ENCODE data around the gene TICAM1.
"Not testable (repeated sequence)": the region's sequence is repeated elsewhere in the genome, so short reads cannot be mapped to it uniquely, and the experiment has no call there.

TICAM1 gene

DNA sequence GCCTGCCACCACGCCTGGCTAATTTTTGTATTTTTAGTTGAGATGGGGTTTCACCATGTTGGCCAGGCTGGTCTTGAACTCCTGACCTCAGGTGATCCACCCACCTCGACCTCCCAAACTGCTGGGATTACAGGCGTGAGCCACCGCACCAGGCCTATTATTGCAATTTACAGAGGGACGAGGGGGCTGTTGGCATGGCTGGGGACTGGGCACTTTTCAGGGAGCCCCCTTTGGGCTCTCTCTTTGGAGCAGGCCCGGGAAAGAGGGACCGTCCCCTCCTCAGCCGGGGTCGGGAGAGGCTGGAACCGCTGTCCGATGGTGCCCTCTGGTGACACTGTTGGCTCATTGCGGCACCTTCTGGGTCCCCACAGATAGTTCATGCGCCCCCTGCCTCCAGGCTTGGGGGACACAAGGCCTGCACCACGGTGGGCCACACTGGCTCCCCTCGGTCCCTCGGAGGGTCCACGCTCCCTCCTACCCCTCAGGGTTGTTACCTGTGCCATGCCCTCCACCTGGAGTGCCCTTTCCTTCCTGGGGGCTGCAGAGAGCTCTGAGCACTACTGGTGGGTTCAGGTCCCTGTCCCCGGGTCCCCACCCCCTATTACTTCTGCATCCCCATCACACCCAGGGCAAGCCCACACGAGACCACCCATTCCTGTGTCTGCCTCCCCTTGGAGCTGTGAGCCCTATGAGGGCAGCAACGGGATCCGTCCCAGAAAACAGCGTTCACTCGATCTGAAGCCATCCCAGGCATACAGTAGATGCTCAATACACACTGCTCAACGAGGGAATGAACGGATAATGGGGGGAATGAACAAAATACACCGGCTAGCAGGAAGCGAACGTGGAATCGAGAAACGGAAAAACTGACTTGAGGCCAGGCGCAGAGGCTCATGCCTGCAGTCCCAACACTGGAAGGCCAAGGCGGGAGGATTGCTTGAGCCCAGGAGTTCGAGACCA, 27.5 kb downstream of the TICAM1 start:
- no peak for DNase-seq (ENCODE audit: low spot score)

DNA sequence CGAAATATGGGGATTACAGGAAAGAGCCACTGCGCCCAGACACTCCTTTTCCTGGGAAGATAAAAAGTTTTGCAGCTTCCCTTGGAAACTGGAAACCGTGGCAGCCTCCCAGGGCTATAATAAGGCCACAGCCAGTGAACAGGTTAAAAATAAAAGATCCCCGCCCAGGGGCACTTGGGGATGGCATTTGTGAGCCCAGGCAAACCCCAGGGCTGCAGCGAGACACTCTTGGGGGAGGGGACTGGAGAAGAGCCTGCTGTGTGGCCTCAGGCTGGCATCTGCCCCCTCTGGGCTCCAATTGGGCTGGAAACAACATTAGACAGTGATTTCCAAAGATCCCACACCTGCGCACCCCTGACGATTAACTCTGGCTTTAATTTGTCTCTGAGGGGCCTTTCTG, 28.8 kb downstream of the TICAM1 start:
- no peak for DNase-seq (ENCODE audit: low spot score)

DNA sequence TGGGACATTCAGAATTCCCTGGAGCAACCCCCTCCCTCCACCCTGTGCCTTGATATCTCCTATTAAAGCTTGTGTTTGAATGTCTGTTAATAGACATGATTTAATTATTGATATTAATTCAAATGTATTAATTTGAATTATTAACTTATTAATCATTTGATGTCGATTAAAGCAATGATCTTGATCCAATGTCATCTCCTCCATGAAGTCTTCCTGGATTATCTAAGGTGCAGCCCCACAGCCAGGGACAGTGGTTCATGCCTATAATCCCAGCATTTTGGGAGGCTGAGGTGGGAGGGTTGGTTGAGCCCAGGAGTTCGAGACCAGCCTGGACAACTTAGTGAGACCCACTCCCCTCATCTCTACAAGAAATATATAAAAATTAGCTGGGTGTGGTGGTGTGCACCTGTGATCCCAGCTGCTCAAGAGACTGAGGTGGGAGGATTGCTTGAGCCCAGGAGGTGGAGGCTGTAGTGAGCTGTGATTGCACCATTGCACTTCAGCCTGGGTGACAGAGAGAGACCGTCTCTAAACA, 30.4 kb downstream of the TICAM1 start:
- DNase-seq (ENCODE audit: low spot score) = no peak

DNA sequence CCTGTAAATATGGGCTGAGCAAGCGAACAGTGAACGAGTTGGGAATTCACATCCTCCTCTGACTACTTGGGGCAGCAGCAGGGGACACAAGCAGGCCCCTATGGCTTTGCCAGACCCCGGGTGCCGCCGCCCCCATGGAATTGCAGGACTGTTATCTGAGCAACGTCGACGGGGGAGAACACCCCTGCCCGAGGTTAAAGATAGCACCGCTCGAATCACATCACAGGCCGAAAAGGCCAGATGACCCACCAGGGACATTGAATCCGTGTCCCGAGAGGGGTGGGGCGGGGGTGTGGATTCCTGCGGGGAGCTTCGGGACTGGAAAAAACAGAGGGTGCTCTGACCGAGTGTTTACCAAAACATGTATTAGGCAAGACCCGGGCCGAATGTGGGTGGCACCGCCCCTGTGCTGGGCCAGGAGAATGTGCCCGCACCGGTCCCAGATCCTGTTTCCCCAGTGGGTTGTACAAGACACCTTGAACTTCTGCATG, 30.9 kb downstream of the TICAM1 start:
- no peak for DNase-seq (ENCODE audit: low spot score)

DNA sequence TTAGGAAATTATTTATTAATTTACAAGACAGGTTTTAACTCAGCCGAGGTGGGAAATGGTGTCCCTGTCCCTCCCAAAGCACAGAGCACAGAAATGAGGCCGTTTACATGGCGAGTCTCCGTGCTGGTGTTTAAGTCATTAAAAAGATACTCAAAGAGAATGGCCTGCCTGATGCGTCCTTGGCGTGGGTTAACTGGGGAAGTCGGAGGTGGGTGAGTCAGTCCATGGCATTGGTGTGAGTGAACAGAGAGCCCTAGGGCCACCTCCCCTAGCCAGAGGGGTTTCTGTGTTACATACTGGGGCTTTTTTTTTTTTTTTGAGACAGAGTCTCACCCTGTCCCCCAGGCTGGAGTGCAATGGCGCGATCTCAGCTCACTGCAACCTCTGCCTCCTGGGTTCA, 36.1 kb downstream of the TICAM1 start:
- no peak for DNase-seq (ENCODE audit: low spot score)

DNA sequence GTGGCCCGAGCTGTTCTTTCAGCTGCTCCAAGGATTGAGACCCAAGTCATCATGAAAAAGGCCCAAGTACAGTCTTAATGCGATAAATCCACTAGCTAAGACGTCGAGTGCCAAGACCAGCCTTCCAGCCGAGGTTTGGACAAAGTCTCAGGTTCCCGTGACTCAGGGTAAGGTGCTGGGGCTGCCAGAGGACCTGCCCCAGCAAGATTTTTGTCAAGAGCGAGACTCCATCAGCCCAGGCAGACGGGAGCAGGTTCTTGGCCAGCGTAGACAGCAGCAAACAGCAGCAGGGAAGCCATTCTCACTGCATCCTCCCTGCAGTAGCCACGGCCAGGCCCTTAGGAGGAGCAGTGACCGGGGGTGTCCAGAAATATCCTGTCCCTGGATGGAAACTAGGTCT, 36.5 kb downstream of the TICAM1 start:
- no peak for DNase-seq (ENCODE audit: low spot score)

DNA sequence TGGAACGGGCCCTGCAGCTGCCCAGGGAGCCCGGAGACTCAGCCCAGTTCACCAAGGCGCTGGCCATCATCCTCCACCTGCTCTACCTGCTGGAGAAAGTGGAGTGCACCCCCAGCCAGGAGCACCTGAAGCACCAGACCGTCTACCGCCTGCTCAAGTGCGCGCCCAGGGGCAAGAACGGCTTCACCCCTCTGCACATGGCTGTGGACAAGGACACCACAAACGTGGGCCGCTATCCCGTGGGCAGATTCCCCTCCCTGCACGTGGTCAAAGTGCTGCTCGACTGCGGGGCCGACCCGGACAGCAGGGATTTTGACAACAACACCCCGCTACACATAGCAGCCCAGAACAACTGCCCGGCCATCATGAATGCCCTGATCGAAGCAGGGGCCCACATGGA, 38.2 kb downstream of the TICAM1 start:
- DNase-seq (ENCODE audit: low spot score) = not testable (repeated sequence)

DNA sequence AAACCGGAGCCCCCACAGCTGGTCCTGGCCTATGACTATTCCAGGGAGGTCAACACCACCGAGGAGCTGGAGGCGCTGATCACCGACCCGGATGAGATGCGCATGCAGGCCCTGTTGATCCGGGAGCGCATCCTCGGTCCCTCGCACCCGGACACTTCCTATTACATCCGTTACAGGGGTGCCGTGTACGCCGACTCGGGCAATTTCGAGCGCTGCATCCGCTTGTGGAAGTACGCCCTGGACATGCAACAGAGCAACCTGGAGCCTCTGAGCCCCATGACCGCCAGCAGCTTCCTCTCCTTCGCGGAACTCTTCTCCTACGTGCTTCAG, 38.7 kb downstream of the TICAM1 start:
- DNase-seq (ENCODE audit: low spot score) = not testable (repeated sequence)

DNA sequence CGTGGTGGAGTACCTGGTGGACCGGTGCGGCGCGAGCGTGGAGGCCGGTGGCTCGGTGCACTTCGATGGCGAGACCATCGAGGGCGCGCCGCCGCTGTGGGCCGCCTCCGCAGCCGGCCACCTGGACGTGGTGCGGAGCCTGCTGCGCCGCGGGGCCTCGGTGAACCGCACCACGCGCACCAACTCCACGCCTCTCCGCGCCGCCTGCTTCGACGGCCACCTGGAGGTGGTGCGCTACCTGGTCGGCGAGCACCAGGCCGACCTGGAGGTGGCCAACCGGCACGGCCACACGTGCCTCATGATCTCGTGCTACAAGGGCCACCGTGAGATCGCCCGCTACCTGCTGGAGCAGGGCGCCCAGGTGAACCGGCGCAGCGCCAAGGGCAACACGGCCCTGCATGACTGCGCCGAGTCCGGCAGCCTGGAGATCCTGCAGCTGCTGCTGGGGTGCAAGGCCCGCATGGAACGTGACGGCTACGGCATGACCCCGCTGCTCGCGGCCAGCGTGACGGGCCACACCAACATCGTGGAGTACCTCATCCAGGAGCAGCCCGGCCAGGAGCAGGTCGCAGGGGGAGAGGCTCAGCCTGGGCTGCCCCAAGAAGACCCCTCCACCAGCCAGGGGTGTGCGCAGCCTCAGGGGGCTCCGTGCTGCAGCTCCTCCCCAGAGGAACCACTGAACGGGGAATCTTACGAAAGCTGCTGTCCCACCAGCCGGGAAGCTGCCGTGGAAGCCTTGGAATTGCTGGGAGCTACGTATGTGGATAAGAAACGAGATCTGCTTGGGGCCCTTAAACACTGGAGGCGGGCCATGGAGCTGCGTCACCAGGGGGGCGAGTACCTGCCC, 39.3 kb downstream of the TICAM1 start:
- not testable (repeated sequence) for DNase-seq (ENCODE audit: low spot score)

DNA sequence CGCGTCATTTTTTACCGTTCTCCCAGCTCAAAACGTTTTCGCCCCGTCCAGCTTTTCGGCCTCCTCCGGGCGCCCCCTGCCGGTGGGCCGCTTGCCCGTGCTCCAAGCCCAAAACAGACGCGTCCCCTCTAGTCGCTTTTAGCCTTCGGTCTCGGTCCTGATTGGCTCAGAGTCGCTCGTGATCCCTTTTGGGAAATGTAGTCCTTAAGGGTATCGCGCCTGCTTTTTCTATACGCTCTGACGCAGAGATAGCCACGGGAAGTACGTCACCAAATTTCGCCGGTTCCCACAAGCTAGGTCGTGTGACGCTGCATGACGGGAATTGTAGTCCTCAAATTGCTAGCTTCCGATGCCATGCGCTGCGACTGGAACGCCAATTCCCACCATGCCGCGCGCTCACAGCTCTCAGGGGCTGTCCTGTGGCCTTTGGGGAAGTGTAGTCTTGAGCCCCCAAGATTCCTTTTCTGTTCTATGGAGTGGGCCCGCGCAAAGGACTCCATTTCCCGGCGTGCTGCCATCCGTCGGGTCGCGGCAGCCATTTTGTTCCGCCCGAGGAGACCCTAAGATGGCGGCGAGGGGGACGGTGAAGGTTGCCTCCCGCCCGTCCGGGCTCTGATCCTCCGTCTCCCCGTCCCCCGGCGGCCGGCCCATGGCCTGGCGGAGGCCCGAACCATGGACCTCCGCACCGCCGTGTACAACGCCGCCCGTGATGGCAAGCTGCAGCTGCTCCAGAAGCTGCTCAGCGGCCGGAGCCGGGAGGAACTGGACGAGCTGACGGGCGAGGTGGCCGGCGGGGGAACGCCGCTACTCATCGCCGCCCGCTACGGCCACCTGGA, 40.1 kb downstream of the TICAM1 start, which contains the start of gene FEM1A:
FEM1A (plus strand) TSS at position 552 of the 836 bp plus-strand sequence; CDS start at position 673, 121 bp downstream.
- peak; percentile 98 for DNase-seq (ENCODE audit: low spot score)

DNA sequence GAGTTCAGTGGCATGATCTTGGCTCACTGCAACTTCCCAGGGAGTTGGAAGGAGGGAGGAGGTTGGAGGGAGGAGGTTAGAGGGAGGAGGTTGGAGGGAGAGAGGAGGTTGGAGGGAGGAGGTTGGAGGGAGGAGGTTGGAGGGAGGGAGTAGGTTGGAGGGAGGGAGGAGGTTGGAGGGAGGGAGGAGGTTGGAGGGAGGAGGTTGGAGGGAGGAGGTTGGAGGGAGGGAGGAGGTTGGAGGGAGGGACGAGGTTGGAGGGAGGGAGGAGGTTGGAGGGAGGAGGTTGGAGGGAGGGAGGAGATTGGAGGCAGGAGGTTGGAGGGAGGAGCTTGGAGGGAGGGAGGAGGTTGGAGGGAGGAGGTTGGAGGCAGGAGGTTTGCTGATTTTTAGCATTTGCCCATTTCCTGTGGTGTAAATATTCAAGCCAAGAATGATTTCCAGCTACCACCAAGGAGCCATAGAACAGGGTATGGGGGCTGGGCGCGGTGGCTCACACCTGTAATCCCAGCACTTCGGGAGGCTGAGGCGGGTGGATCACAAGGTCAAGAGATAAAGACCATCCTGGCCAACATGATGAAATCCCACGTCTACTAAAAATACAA, 45.0 kb downstream of the TICAM1 start:
- not testable (repeated sequence) for DNase-seq (ENCODE audit: low spot score)

DNA sequence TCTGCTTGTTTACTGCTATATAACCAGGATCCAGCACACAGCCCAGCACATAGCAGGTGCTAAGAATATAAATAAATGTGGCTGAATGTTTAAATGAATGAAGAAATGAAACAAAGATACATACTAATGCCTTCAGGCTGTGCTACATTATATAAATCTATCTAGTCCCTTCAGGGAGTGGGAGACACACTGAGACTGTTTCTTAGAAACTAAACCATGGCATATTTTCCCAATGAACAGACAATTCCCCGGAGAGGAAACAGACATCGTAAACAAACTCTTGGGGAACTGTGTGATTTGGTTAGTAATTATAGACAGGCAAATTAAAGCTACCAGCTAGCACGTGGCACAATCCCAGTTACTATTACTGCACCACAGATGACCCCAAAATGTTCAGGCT, 49.7 kb downstream of the TICAM1 start:
- no peak for DNase-seq (ENCODE audit: low spot score)

DNA sequence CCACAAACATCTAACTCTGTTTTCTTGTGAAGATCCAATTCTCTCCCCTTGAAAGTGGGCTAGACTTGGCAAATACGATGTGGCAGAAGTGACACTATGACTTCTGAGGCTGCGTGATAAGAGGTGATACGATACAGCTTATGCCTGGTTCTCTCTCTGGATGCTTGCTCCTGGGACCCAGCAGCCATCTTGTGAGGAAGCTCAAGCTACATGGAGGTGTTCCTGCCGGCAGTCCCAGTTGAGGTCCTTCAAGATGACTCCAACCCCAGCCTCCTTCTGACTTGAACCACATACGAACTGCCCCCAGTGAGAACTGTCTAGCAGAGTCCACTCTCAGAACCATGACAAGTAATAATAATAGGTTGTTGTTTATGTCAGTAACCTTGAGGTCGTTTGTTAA, 50.7 kb downstream of the TICAM1 start:
- DNase-seq (ENCODE audit: low spot score) = no peak

DNA sequence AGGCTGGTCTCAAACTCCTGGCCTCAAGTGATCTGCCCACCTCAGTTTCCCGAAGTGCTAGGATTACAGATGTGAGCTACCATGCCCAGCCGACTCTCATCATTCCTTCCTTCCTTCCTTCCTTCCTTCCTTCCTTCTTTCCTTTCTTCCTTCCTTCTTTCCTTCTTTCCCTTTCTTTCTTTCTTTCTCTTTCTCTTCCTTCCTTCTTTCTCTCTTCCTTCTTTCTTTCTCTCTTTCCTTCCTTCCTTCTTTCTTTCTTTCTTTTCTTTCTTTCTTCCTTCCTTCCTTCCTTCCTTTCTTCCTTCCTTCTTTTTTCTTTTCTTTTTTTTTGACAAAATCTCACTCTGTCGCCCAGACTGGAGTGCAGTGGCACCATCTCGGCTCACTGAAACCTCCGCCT, 53.4 kb downstream of the TICAM1 start:
- DNase-seq (ENCODE audit: low spot score) = not testable (repeated sequence)

DNA sequence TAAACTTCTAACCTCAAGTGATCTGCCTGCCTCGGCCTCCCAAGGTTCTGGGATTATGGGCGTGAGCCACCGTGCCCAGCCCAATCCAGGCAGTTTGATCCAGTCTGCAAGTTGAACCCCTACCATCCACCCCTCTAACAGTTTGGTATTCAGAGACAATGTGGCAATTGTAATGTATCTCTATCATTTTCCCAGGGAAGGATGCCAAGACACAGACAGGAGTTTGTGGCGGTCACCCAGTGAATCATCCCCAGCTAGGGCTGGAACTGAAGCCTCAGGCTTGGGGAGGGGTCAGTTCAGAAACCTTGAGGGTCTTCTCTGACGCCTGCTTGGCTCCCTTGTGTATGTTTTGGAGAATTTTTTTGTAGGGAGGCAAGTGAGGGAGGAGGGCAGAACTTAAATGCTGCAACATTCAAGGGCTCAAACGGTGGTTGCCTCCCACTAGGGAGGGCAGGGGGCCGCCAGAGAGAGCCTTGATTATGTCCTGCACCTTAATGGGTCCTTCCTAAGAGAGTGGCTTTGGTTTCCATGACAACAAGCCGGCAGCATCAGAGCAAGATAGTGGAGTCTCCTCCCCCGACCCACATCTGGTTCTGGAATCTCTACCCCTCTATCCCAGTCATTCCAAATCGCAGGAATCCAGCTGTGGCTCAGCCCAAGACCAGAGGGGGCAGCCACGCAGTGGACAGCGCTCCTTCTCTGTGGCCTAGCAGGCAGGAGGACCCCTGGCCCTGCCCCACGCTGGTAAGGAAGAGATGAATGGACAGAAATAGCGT, 54.9 kb downstream of the TICAM1 start:
- peak; percentile 68 for DNase-seq (ENCODE audit: low spot score)

DNA sequence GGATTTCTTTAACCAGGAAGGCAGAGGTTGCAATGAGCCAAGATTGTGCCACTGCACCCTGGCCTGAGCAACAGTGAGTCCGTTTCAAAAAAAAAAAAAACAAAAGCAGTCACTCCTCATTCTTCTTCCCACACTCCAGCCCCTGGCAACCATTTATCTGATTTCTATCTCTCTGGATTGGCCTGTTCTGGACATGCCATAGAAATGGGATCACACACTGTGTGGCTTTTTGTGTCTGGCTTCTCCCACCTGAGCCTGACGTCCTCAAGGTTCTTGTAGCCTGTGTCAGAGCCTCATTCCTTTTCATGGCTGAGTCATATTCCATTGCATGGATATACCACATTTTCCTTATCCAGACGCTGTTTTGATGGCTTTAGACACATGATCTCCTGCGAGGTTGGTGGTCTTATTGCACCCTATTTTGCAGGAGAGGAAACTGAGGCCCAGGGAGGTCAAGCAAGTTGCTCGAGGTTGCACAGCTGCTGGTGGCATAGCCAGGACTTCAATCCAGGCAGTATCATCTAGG, 55.8 kb downstream of the TICAM1 start:
- no peak for DNase-seq (ENCODE audit: low spot score)

DNA sequence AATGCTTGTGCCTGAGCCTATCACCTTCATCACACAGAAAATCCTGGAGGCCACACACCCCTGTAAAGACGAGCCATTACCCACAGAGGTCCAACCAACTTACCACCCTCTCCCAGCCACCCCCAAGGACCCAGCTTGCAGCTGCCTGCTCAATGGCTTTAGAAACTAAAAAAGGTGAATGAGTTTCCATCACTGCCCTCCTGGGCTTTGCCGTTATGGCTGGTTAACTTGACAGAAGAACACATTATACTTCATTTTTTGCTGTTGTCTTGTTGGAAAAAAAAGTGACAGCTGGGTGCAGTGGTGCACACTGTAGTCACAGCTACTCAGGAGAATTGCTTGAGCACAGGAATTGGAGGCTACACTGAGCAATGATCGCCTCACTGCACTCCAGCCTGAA, 57.4 kb downstream of the TICAM1 start:
- no peak for DNase-seq (ENCODE audit: low spot score)

DNA sequence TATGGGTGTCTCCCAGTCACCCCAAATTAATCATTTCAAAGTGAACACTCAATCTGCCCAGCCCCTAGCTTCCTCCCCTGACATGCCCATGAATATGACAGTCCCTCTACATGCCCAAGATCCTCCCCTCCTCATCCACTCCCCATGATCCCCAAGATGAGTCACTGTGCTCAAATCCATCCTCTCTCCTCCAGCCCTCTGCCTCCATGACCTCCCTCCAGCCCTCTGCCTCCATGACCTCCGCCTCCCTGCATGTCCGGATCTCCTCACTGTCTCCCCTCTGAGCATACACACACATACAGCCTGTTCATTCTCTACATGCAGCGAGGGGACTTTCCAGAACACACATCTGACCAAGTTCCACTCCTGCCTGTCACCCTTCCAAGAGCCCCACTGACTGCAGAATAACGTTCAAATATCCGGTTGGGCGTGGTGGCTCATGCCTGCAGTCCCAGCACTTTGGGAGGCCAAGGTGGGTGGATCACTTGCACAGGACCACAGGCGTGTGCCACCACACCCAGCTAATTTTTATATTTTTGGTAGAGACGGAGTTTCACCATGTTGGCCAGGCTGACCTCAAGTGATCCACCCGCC, 58.4 kb downstream of the TICAM1 start:
- no peak for DNase-seq (ENCODE audit: low spot score)

DNA sequence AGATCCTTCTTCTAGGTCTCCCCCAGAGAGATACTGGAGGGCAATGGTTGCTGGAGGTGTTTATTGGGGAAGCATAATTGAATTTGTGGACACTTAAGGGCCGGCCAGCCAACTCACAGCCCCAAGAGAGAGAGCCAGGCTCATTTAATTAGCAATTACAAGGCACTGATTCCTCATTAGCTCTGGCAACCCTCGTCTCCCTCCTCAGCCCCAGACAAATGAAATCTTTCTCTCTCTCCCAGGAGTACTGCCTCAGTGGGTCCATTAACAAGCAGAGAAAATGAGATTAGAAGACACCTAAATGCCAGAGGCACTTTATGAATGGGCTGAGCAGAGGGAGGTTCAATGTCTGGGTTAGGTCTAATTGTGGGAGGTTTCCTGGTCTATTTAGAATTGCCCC, 58.9 kb downstream of the TICAM1 start:
- no peak for DNase-seq (ENCODE audit: low spot score)
